HG02884 (cell line): Measurements from ENCODE around the gene TTC31.
"Not testable (repeated sequence)": the region's sequence is repeated elsewhere in the genome, so short reads cannot be mapped to it uniquely, and the experiment has no call there.

Source experiments
- ATAC-seq: cut with Tn5 transposase; IDR thresholded peaks from one replicate; pipeline ENCODE4 v1.9.1; 2021; ENCODE audit warnings: mild to moderate bottlenecking, moderate library complexity; ENCODE audit not compliant: unreplicated experiment

Gene TTC31

GRCh38 chr2:74483675-74484164 is 839 bp downstream of the TTC31 start:
- not testable (repeated sequence) for ATAC-seq

- ATAC-seq: no peak
Observed at GRCh38 chr2:74486141-74486540, 3.3 kb downstream of the TTC31 start.

GRCh38 chr2:74488643-74489481 is 6.0 kb downstream of the TTC31 start:
- ATAC-seq: no peak

GRCh38 chr2:74489906-74490305 is 7.0 kb downstream of the TTC31 start:
- no peak for ATAC-seq

- no peak for ATAC-seq
Observed at GRCh38 chr2:74491648-74492544, 9.0 kb downstream of the TTC31 start.

GRCh38 chr2:74493546-74493945 is 10.7 kb downstream of the TTC31 start:
- no peak for ATAC-seq

GRCh38 chr2:74495440-74495839 is 12.6 kb downstream of the TTC31 start:
- ATAC-seq: no peak

- no peak for ATAC-seq
Observed at GRCh38 chr2:74496997-74497776, 14.3 kb downstream of the TTC31 start.

GRCh38 chr2:74497777-74498499 is 15.1 kb downstream of the TTC31 start:
- ATAC-seq: no peak

GRCh38 chr2:74498500-74499266 is 15.8 kb downstream of the TTC31 start:
- no peak for ATAC-seq

GRCh38 chr2:74499267-74499939 is 16.5 kb downstream of the TTC31 start, which contains the start of gene LBX2:
Gene LBX2, minus strand, starts transcription at chr2:74499603. Its CDS starts 66 bp downstream, at chr2:74499537.
- ATAC-seq: no peak

- no peak for ATAC-seq
Observed at GRCh38 chr2:74499940-74500577, 17.2 kb downstream of the TTC31 start.

GRCh38 chr2:74500578-74500946 is 17.7 kb downstream of the TTC31 start:
- no peak for ATAC-seq

GRCh38 chr2:74501335-74502071 is 18.6 kb downstream of the TTC31 start:
- ATAC-seq: no peak

GRCh38 chr2:74502147-74502719 is 19.4 kb downstream of the TTC31 start:
- ATAC-seq: no peak

GRCh38 chr2:74502720-74503505 is 20.0 kb downstream of the TTC31 start:
- ATAC-seq: peak; percentile 34
